Measurements from ENCODE around the gene SCO1. TPM values are rescaled to one million over a fixed set of nuclear protein-coding genes. Genes with fewer than 3 reads are reported as not detected.

Gene SCO1
- total RNA-seq, 1 donor from 2014 or later, result 32.9 TPM

GRCh38 chr17:10646392-10646990 is 50.8 kb downstream of the SCO1 start:
- DNase-seq (ENCODE audit: low read depth), result peak; percentile 26
- Histone ChIP-seq H3K27me3 (ENCODE audit: control insufficient read depth, insufficient read depth, low read length) (no peaks in the 10 kb centered on the region), H3K36me3 (ENCODE audit: control insufficient read depth, insufficient read depth, low read length) (no peaks in the 10 kb centered on the region), H3K4me3 (ENCODE audit: low read depth, low read length) (no peak overlapping the region)
- TF ChIP-seq CTCF (IDR thresholded peaks at IDR 0.05; ENCODE audit: insufficient read depth, low read length, poor library complexity, severe bottlenecking), result peak; percentile 89

GRCh38 chr17:10640475-10640874 is 56.9 kb downstream of the SCO1 start:
- DNase-seq (ENCODE audit: low read depth), result no peak
- H3K4me3 ChIP-seq (ENCODE audit: low read depth, low read length), result no peak overlapping the region
- no peaks in the 10 kb centered on the region for H3K27me3 ChIP-seq (ENCODE audit: control insufficient read depth, insufficient read depth, low read length)
- no peaks in the 10 kb centered on the region for H3K36me3 ChIP-seq (ENCODE audit: control insufficient read depth, insufficient read depth, low read length)
- TF ChIP-seq CTCF (IDR thresholded peaks at IDR 0.05; ENCODE audit: insufficient read depth, low read length, poor library complexity, severe bottlenecking), result no peak

- H3K36me3 ChIP-seq (ENCODE audit: control insufficient read depth, insufficient read depth, low read length), result no peaks in the 10 kb centered on the region
- H3K27me3 ChIP-seq (ENCODE audit: control insufficient read depth, insufficient read depth, low read length), result no peaks in the 10 kb centered on the region
- DNase-seq (ENCODE audit: low read depth), result no peak
- no peak overlapping the region for H3K4me3 ChIP-seq (ENCODE audit: low read depth, low read length)
- TF ChIP-seq CTCF (IDR thresholded peaks at IDR 0.05; ENCODE audit: insufficient read depth, low read length, poor library complexity, severe bottlenecking), result no peak
These were observed 59.2 kb downstream of the SCO1 start for GRCh38 chr17:10638151-10638550.

- no peaks in the 10 kb centered on the region for H3K27me3 ChIP-seq (ENCODE audit: control insufficient read depth, insufficient read depth, low read length)
- no peak overlapping the region for H3K4me3 ChIP-seq (ENCODE audit: low read depth, low read length)
- no peak for DNase-seq (ENCODE audit: low read depth)
- H3K36me3 ChIP-seq (ENCODE audit: control insufficient read depth, insufficient read depth, low read length), result no peaks in the 10 kb centered on the region
- no peak for TF ChIP-seq CTCF (IDR thresholded peaks at IDR 0.05; ENCODE audit: insufficient read depth, low read length, poor library complexity, severe bottlenecking)
These were observed 62.0 kb downstream of the SCO1 start for GRCh38 chr17:10635290-10635689.

GRCh38 chr17:10633738-10634379 is 63.5 kb downstream of the SCO1 start:
- DNase-seq (ENCODE audit: low read depth), result no peak
- no peak for TF ChIP-seq CTCF (IDR thresholded peaks at IDR 0.05; ENCODE audit: insufficient read depth, low read length, poor library complexity, severe bottlenecking)
- no peaks in the 10 kb centered on the region for H3K36me3 ChIP-seq (ENCODE audit: control insufficient read depth, insufficient read depth, low read length)
- no peaks in the 10 kb centered on the region for H3K27me3 ChIP-seq (ENCODE audit: control insufficient read depth, insufficient read depth, low read length)
- no peak overlapping the region for H3K4me3 ChIP-seq (ENCODE audit: low read depth, low read length)

GRCh38 chr17:10631701-10632100 is 65.6 kb downstream of the SCO1 start:
- no peak overlapping the region for H3K4me3 ChIP-seq (ENCODE audit: low read depth, low read length)
- no peak for TF ChIP-seq CTCF (IDR thresholded peaks at IDR 0.05; ENCODE audit: insufficient read depth, low read length, poor library complexity, severe bottlenecking)
- H3K27me3 ChIP-seq (ENCODE audit: control insufficient read depth, insufficient read depth, low read length), result no peaks in the 10 kb centered on the region
- no peaks in the 10 kb centered on the region for H3K36me3 ChIP-seq (ENCODE audit: control insufficient read depth, insufficient read depth, low read length)
- DNase-seq (ENCODE audit: low read depth), result no peak

Data from kidney epithelial cell (primary cell).